Tibial artery (tissue), 4 donors: ENCODE measurements around the gene TRPT1.

Experiments used
- DNase-seq, 2 donors: peaks; one replicate each; pipeline ENCODE4 v3.0.0-alpha.2; 2019
- H3K27ac ChIP-seq, 2 donors: fragments of 200-600 bp; sonication (generic) in 1 of 2; 1 replicate in 1 of 2; 2 replicates in 1 of 2; pipeline ENCODE4 v1.5.1; 2018 to 2019; ENCODE audit warnings: mild to moderate bottlenecking in 1 of 2
- H3K27me3 ChIP-seq, 2 donors: fragments of 200-600 bp; sonication (generic) in 1 of 2; one replicate each; pipeline versions ENCODE4 v1.5.1 to v1.6.0; 2016 to 2019
- H3K36me3 ChIP-seq, 3 donors: fragments of 200-600 bp; sonication (generic) in 2 of 3; one replicate each; pipeline ENCODE4 v1.5.1; 2016 to 2019; ENCODE audit warnings: mild to moderate bottlenecking in 2 of 3
- H3K4me1 ChIP-seq, 4 donors: fragments of 200-600 bp; sonication (generic) in 2 of 4; 1 replicate in 3 of 4; 2 replicates in 1 of 4; pipeline ENCODE4 v1.5.1; 2016 to 2019
- H3K4me3 ChIP-seq, 2 donors: fragments of 200-600 bp; sonication (generic) in 1 of 2; 1 replicate in 1 of 2; 2 replicates in 1 of 2; pipeline ENCODE4 v1.5.1; 2018 to 2019; ENCODE audit warnings: mild to moderate bottlenecking in 2 of 2
- H3K9me3 ChIP-seq, 3 donors: fragments of 200-600 bp; sonication (generic) in 1 of 3; one replicate each; pipeline ENCODE4 v1.5.1; 2016 to 2019
- CTCF ChIP-seq, 2 experiments: fragments of 200-600 bp in 1 of 2; fragments of 450-650 bp in 1 of 2; IDR thresholded peaks; one replicate each; pipeline ENCODE4 v1.5.1; 2017 to 2019; ENCODE audit warnings: antibody characterized with exemption in 2 of 2, mild to moderate bottlenecking in 1 of 2, moderate library complexity in 1 of 2
- intact Hi-C: fragments of 100-400 bp; cut with DNase I; formaldehyde crosslinking; loops from one replicate; pipeline ENCODE4 v1.15.0; 2023; ENCODE audit warnings: low total_unique reads

The TRPT1 gene

GRCh38 chr11:64229090-64229743 is 3.2 kb upstream of the TRPT1 start:
- no peaks in the 10 kb centered on the region for H3K36me3 ChIP-seq
- peaks cover 0 to 68% (median 58%) of the 10 kb centered on the region in 4 donors for H3K4me1 ChIP-seq
- H3K9me3 ChIP-seq: no peaks in the 10 kb centered on the region
- H3K4me3 ChIP-seq: peak overlapping the region in 1 of 2 donors; percentile 82
- no peaks in the 10 kb centered on the region for H3K27me3 ChIP-seq
- TF ChIP-seq CTCF (IDR thresholded peaks at IDR 0.05): no peak
- DNase-seq: no peak
- peak overlapping the region; percentile 88 to 92 for H3K27ac ChIP-seq
- intact Hi-C loops: loop anchor here (5.0 kb wide), 1 partner anchor 42 kb away; the partner anchor contains the start of gene STIP1

- peak overlapping the region; percentile 81 to 95 for H3K27ac ChIP-seq
- no peak for TF ChIP-seq CTCF (IDR thresholded peaks at IDR 0.05)
Measured at GRCh38 chr11:64227405-64227956, 1.5 kb upstream of the TRPT1 start.

GRCh38 chr11:64226507-64227051 is 593 bp upstream of the TRPT1 start:
- intact Hi-C loops: loop anchor here (5.0 kb wide), 1 partner anchor 39 kb away; the partner anchor contains the start of gene STIP1
- Histone ChIP-seq H3K4me3 (peak overlapping the region; percentile 86 to 88), H3K9me3 (no peaks in the 10 kb centered on the region), H3K27me3 (no peaks in the 10 kb centered on the region), H3K36me3 (peaks cover 0 to 8% (median 7%) of the 10 kb centered on the region in 3 donors), H3K27ac (peak overlapping the region; percentile 81 to 95), H3K4me1 (peaks cover 0 to 50% (median 40%) of the 10 kb centered on the region in 4 donors)
- no peak for TF ChIP-seq CTCF (IDR thresholded peaks at IDR 0.05)
- peak in 1 of 2 donors; percentile 54 for DNase-seq

More at GRCh38 chr11:64227405-64227956, 1.5 kb upstream of the TRPT1 start:
- Histone ChIP-seq H3K4me1 (peaks cover 0 to 56% (median 48%) of the 10 kb centered on the region in 4 donors), H3K4me3 (peak overlapping the region; percentile 86 to 88), H3K36me3 (peaks cover 0 to 8% (median 7%) of the 10 kb centered on the region in 3 donors), H3K9me3 (no peaks in the 10 kb centered on the region), H3K27me3 (no peaks in the 10 kb centered on the region)
- intact Hi-C loops: loop anchor here (5.0 kb wide), 1 partner anchor 40 kb away; the partner anchor contains the start of gene STIP1
- no peak for DNase-seq

- intact Hi-C loops: loop anchor here (5.0 kb wide), 1 partner anchor 38 kb away; the partner anchor contains the start of gene STIP1
- Histone ChIP-seq H3K4me1 (peaks cover 0 to 39% (median 36%) of the 10 kb centered on the region in 4 donors), H3K27ac (peak overlapping the region; percentile 81 to 95), H3K36me3 (peaks cover 0 to 16% (median 8%) of the 10 kb centered on the region in 3 donors), H3K27me3 (no peaks in the 10 kb centered on the region), H3K4me3 (peak overlapping the region; percentile 86 to 88), H3K9me3 (no peaks in the 10 kb centered on the region)
- DNase-seq: peak in 1 of 2 donors; percentile 18
- TF ChIP-seq CTCF (IDR thresholded peaks at IDR 0.05): no peak
Measured at GRCh38 chr11:64224891-64225607, 937 bp downstream of the TRPT1 start.

- DNase-seq: no peak
- peaks cover 0 to 22% (median 8%) of the 10 kb centered on the region in 3 donors for H3K36me3 ChIP-seq
- no peak overlapping the region for H3K27ac ChIP-seq
- H3K27me3 ChIP-seq: no peaks in the 10 kb centered on the region
- TF ChIP-seq CTCF (IDR thresholded peaks at IDR 0.05): no peak
- H3K4me3 ChIP-seq: no peak overlapping the region
- intact Hi-C loops: no loop called here
- no peaks in the 10 kb centered on the region for H3K9me3 ChIP-seq
- H3K4me1 ChIP-seq: peaks cover 0 to 33% (median 30%) of the 10 kb centered on the region in 4 donors
Measured at GRCh38 chr11:64224151-64224890, 1.7 kb downstream of the TRPT1 start.
